HepG2 (cell line): ENCODE measurements around the gene NME7.

Experiments used
- BHLHE40 ChIP-seq: IDR thresholded peaks from 2 replicates; pipeline ENCODE4 v1.6.1; 2011; ENCODE audit warnings: low read length, improper control_type of control experiment
- GATA4 ChIP-seq: sonication (generic); IDR thresholded peaks from 2 replicates; pipeline ENCODE4 v1.6.1; 2016; ENCODE audit warnings: antibody characterized with exemption, low read depth, borderline replicate concordance
- KLF9 ChIP-seq: IDR thresholded peaks from 2 replicates; pipeline ENCODE4 v1.6.1; 2016; ENCODE audit warnings: low read depth
- NFE2L1 ChIP-seq: sonication (generic); formaldehyde crosslinking; IDR thresholded peaks from 2 replicates; pipeline ENCODE4 v1.4.0; 2020; ENCODE audit warnings: missing genetic modification reagents, mild to moderate bottlenecking, borderline replicate concordance
- POLR2AphosphoS5 ChIP-seq: IDR thresholded peaks from 2 replicates; pipeline ENCODE4 v1.6.1; 2012; ENCODE audit warnings: low read depth, low read length
- TF ChIP-seq, protein P1 (sequence below): sonication (generic); formaldehyde crosslinking; IDR thresholded peaks from 2 replicates; pipeline ENCODE4 v1.5.0; 2020; ENCODE audit warnings: mild to moderate bottlenecking, missing genetic modification reagents, moderate library complexity
- TF ChIP-seq, protein P2 (sequence below): sonication (generic); formaldehyde crosslinking; IDR thresholded peaks from 2 replicates; pipeline ENCODE4 v1.8.1; 2023; ENCODE audit warnings: missing genetic modification reagents, inconsistent platforms, borderline replicate concordance
- TF ChIP-seq, protein P3 (sequence below): IDR thresholded peaks from 2 replicates; pipeline ENCODE4 v1.6.1; 2012; ENCODE audit warnings: inconsistent platforms

DNA sequence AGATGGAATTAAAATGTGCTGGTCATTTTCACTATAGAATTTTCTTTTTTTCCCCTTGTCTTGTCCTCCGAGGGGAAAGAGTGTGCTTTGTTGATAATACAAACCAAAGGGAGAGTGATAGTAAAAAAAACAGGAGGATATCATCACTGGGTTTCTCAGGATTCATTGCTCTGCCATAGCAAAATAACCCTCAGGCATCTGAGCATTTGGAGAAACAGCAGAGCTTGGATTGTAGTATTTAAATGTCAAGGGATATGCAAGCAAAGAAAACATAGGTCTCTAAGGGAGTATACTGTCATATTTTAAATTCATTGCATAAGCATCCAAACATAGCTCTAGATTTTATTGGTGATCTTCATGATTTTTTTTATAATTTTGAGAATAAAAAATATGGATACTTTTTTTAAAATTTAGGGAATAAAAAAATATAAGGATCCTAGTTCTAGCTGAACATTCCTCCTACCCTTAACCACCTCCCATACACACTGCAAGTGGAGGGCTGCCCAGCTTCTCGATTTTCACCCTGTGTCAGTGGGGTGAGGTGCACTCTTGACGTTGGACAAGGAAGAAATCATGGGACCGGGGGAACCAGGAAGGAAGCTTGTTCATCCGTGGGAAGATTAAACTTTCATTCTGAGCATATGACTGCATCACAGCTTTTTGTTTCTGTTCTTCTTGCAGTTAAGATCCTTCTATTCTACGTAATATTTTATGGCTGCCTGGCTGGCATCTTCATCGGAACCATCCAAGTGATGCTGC, 256.7 kb downstream of the NME7 start:
- no peak for TF ChIP-seq BHLHE40
- TF ChIP-seq GATA4 = no peak
- TF ChIP-seq POLR2AphosphoS5 = no peak
- TF ChIP-seq, protein P1, sequence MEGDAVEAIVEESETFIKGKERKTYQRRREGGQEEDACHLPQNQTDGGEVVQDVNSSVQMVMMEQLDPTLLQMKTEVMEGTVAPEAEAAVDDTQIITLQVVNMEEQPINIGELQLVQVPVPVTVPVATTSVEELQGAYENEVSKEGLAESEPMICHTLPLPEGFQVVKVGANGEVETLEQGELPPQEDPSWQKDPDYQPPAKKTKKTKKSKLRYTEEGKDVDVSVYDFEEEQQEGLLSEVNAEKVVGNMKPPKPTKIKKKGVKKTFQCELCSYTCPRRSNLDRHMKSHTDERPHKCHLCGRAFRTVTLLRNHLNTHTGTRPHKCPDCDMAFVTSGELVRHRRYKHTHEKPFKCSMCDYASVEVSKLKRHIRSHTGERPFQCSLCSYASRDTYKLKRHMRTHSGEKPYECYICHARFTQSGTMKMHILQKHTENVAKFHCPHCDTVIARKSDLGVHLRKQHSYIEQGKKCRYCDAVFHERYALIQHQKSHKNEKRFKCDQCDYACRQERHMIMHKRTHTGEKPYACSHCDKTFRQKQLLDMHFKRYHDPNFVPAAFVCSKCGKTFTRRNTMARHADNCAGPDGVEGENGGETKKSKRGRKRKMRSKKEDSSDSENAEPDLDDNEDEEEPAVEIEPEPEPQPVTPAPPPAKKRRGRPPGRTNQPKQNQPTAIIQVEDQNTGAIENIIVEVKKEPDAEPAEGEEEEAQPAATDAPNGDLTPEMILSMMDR = no peak
- TF ChIP-seq, protein P2, sequence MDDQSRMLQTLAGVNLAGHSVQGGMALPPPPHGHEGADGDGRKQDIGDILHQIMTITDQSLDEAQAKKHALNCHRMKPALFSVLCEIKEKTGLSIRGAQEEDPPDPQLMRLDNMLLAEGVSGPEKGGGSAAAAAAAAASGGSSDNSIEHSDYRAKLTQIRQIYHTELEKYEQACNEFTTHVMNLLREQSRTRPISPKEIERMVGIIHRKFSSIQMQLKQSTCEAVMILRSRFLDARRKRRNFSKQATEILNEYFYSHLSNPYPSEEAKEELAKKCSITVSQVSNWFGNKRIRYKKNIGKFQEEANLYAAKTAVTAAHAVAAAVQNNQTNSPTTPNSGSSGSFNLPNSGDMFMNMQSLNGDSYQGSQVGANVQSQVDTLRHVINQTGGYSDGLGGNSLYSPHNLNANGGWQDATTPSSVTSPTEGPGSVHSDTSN = no peak
- TF ChIP-seq KLF9 (CRISPR knock-in tag) = no peak
- TF ChIP-seq NFE2L1 (CRISPR knock-in tag) = no peak
- TF ChIP-seq, protein P3, sequence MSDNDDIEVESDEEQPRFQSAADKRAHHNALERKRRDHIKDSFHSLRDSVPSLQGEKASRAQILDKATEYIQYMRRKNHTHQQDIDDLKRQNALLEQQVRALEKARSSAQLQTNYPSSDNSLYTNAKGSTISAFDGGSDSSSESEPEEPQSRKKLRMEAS = no peak
